Measurements from ENCODE around the gene MCM6. TPM values are rescaled to one million over a fixed set of nuclear protein-coding genes. Genes with fewer than 3 reads are reported as not detected.
"Not testable (repeated sequence)": the region's sequence is repeated elsewhere in the genome, so short reads cannot be mapped to it uniquely, and the experiment has no call there.

Gene MCM6
- total RNA-seq, 4 donors from 2014 or later: 0.37 to 7.9 (median 3.7) TPM

DNA sequence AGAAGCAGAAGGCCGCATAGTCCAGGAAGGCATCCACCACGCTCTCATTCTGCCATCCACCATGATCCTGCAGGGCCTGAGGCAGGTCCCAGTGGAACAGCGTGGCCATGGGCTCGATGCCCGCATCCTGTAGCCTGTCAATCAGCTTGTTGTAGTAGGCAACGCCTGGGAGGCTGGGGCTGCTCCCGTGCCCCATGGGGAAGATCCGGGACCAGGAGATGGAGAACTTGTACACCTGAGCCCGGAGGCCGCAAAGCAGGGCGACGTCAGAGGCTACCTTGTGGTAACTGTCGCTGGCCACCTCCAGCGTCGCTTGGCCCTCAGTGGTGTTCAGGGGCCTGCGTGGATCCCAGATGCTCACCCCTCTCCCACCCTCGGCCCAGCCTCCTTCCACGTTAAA is 58.8 kb downstream of the MCM6 start:
- H3K27ac ChIP-seq: no peak overlapping the region
- TF ChIP-seq, protein P1, sequence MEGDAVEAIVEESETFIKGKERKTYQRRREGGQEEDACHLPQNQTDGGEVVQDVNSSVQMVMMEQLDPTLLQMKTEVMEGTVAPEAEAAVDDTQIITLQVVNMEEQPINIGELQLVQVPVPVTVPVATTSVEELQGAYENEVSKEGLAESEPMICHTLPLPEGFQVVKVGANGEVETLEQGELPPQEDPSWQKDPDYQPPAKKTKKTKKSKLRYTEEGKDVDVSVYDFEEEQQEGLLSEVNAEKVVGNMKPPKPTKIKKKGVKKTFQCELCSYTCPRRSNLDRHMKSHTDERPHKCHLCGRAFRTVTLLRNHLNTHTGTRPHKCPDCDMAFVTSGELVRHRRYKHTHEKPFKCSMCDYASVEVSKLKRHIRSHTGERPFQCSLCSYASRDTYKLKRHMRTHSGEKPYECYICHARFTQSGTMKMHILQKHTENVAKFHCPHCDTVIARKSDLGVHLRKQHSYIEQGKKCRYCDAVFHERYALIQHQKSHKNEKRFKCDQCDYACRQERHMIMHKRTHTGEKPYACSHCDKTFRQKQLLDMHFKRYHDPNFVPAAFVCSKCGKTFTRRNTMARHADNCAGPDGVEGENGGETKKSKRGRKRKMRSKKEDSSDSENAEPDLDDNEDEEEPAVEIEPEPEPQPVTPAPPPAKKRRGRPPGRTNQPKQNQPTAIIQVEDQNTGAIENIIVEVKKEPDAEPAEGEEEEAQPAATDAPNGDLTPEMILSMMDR (IDR thresholded peaks at IDR 0.05): no peak
- TF ChIP-seq EP300 (IDR thresholded peaks at IDR 0.05; ENCODE audit: low read depth) (no peak), POLR2AphosphoS5 (IDR thresholded peaks at IDR 0.05) (no peak), POLR2A (IDR thresholded peaks at IDR 0.05) (no peak)
- no peak overlapping the region for H3K4me3 ChIP-seq
- WGBS, 2 donors (ENCODE audit: low coverage in 1 of 2): 90% methylated on average over 16 of the region's 18 CpGs; no CpG with 5 or more reads in 1 of the 2 donors
- no peaks in the 10 kb centered on the region for H3K27me3 ChIP-seq
- H3K36me3 ChIP-seq: no peaks in the 10 kb centered on the region
- intact Hi-C loops (cut with DNase I; ENCODE audit: low total_unique reads) (no loop called here), in situ Hi-C loops (cut with MboI; ENCODE audit: low pct_ligation_motif_present in 1 of 4, low pct_unique_long_range_greater_than_20kb in 1 of 4, low sequenced_read_pairs in 3 of 4) (no loop called here)
- peaks cover 0 to under 1% of the 10 kb centered on the region in 2 donors for H3K9me3 ChIP-seq
- no peaks in the 10 kb centered on the region for H3K4me1 ChIP-seq
- no peak for DNase-seq

DNA sequence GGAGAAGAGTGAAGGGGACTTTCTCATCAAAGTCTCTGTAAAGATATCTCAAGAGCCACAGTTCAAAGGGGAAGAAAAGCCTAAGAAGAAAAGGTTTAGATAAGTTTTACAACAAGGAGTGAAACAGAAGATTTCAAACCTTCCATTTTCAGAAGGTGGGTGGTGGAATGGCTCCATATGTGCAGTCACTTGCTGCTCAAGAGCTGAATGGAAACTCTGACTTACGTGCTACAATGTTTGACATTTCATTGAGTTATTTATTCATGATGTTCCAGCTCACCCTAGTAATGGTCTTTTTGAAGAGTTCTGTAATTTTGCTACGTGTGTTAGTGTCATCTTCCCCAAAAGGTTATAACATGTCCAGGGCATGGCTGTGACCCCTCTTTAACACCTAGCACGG is 61.0 kb downstream of the MCM6 start:
- no peak overlapping the region for H3K4me3 ChIP-seq
- H3K4me1 ChIP-seq: no peaks in the 10 kb centered on the region
- H3K9me3 ChIP-seq: no peaks in the 10 kb centered on the region
- intact Hi-C loops (cut with DNase I; ENCODE audit: low total_unique reads) (no loop called here), in situ Hi-C loops (cut with MboI; ENCODE audit: low pct_ligation_motif_present in 1 of 4, low pct_unique_long_range_greater_than_20kb in 1 of 4, low sequenced_read_pairs in 3 of 4) (no loop called here)
- no peaks in the 10 kb centered on the region for H3K27me3 ChIP-seq
- H3K27ac ChIP-seq: no peak overlapping the region
- DNase-seq: no peak
- 58 to 90% methylated on average over 3 of the region's 3 CpGs for WGBS, 2 donors (ENCODE audit: low coverage in 1 of 2)
- no peaks in the 10 kb centered on the region for H3K36me3 ChIP-seq
- TF ChIP-seq POLR2A (IDR thresholded peaks at IDR 0.05): no peak
- TF ChIP-seq, protein P1 (IDR thresholded peaks at IDR 0.05): no peak
- TF ChIP-seq POLR2AphosphoS5 (IDR thresholded peaks at IDR 0.05): no peak
- TF ChIP-seq EP300 (IDR thresholded peaks at IDR 0.05; ENCODE audit: low read depth): no peak

DNA sequence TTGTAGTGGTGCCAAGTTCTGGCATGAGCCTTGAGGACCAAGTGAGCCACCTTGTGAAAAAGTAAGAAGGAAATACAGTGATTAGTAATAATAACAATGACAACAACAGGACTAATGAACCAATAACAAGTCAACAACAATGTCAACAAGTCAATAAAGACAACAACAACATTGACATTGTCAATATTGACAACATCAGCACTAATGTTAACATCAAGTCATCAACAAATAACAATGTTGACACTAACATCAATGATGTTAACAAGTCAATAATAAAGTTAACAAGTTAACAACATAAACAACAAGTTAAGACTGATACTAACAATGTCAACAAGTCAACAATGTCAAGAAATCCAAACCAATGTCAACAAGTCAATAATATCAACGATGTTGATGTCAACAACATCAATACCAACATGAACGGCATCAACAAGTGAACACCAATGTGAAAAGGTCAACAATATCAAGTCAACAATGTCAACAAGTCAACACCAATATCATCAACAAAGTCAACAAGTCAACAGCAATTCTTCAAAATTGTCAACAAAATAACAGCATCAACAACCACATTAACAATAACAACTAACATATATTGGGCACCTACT is 63.2 kb downstream of the MCM6 start:
- Histone ChIP-seq H3K4me1 (no peaks in the 10 kb centered on the region), H3K4me3 (no peak overlapping the region), H3K9me3 (no peaks in the 10 kb centered on the region), H3K27ac (no peak overlapping the region), H3K27me3 (no peaks in the 10 kb centered on the region), H3K36me3 (no peaks in the 10 kb centered on the region)
- in situ Hi-C loops (cut with MboI; ENCODE audit: low pct_ligation_motif_present in 1 of 4, low pct_unique_long_range_greater_than_20kb in 1 of 4, low sequenced_read_pairs in 3 of 4) (no loop called here), intact Hi-C loops (cut with DNase I; ENCODE audit: low total_unique reads) (no loop called here)
- WGBS, 2 donors (ENCODE audit: low coverage in 1 of 2): 58 to 80% methylated on average over 2 of the region's 2 CpGs
- TF ChIP-seq POLR2AphosphoS5 (IDR thresholded peaks at IDR 0.05) (no peak), EP300 (IDR thresholded peaks at IDR 0.05; ENCODE audit: low read depth) (no peak), POLR2A (IDR thresholded peaks at IDR 0.05) (no peak)
- TF ChIP-seq, protein P1 (IDR thresholded peaks at IDR 0.05): no peak
- no peak for DNase-seq

DNA sequence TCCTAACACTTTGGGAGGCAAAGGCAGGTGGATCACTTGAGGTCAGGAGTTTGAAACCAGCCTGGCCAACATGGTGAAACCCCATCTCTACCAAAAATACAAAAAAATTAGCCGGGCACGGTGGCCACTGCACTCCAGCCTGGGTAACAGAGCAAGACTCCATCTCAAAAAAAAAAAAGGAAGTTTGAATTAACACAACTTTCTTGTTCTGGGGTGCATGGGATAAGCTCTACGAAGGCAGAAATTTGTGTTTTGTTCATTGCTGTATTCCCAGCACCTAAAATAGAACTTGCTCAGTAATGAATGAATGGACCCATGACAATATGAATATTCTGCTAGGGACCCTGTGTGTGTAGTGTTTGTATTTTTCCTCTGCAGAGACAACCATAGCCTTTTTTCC is 68.4 kb downstream of the MCM6 start:
- H3K27me3 ChIP-seq; H3K27ac ChIP-seq; H3K9me3 ChIP-seq; H3K4me3 ChIP-seq; intact Hi-C loops (cut with DNase I; ENCODE audit: low total_unique reads); in situ Hi-C loops (cut with MboI; ENCODE audit: low pct_ligation_motif_present in 1 of 4, low pct_unique_long_range_greater_than_20kb in 1 of 4, low sequenced_read_pairs in 3 of 4); DNase-seq; H3K36me3 ChIP-seq; H3K4me1 ChIP-seq: not testable (repeated sequence)
- 93% methylated on average over 3 of the region's 3 CpGs; no CpG with 5 or more reads in 1 of the 2 donors for WGBS, 2 donors (ENCODE audit: low coverage in 1 of 2)

DNA sequence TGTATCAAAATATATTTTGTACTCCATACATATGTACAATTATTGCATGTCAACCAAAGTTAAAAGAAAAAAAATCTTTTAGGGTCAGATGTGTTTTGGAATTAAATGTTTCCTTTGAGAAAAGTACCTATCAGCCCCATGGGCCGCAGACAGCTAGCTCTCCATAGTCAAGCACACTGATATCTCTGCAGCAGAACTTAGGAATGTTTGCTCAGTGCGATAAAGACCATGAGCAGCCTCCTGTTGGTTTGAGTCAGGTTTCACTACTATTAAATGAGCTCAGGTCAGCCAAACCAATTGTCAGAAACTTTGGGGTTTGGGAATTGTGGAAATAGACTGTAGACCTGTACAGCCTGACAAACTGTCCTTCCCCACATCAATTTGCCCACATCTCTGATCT is 73.0 kb downstream of the MCM6 start:
- intact Hi-C loops (cut with DNase I; ENCODE audit: low total_unique reads): no loop called here
- Histone ChIP-seq H3K4me3 (no peak overlapping the region), H3K4me1 (no peaks in the 10 kb centered on the region), H3K36me3 (no peaks in the 10 kb centered on the region), H3K27ac (no peak overlapping the region), H3K27me3 (no peaks in the 10 kb centered on the region), H3K9me3 (peaks cover 0 to 6% of the 10 kb centered on the region in 2 donors)
- in situ Hi-C loops (cut with MboI; ENCODE audit: low pct_ligation_motif_present in 1 of 4, low pct_unique_long_range_greater_than_20kb in 1 of 4, low sequenced_read_pairs in 3 of 4): no loop called here
- WGBS, 2 donors (ENCODE audit: low coverage in 1 of 2): 89 to 96% methylated on average over 1 to 2 of the region's 2 CpGs
- DNase-seq: no peak
- no peak for TF ChIP-seq EP300 (IDR thresholded peaks at IDR 0.05; ENCODE audit: low read depth)
- TF ChIP-seq POLR2A (IDR thresholded peaks at IDR 0.05): no peak
- TF ChIP-seq, protein P1 (IDR thresholded peaks at IDR 0.05): no peak
- TF ChIP-seq POLR2AphosphoS5 (IDR thresholded peaks at IDR 0.05): no peak
